Measurements from ENCODE around the gene SLC44A5.

GRCh38 chr1:75202751-75203150 is 408.2 kb downstream of the SLC44A5 start:
- TF ChIP-seq POLR2AphosphoS5 (IDR thresholded peaks at IDR 0.05) (no peak), CTCF (IDR thresholded peaks at IDR 0.05) (no peak)

Data from suprapubic skin (tissue), 3 donors.